HepG2 (cell line): Measurements from ENCODE around the gene CD151. TPM values are rescaled to one million over a fixed set of nuclear protein-coding genes. Genes with fewer than 3 reads are reported as not detected.

Experiments
- CAMTA2 ChIP-seq: sonication (generic); formaldehyde crosslinking; IDR thresholded peaks from 2 replicates; pipeline ENCODE4 v1.4.0; 2020; ENCODE audit warnings: mild to moderate bottlenecking, missing genetic modification reagents, borderline replicate concordance
- ELF4 ChIP-seq: sonication (generic); formaldehyde crosslinking; IDR thresholded peaks from 2 replicates; pipeline ENCODE4 v1.5.0; 2020; ENCODE audit warnings: missing genetic modification reagents, mild to moderate bottlenecking, moderate library complexity, borderline replicate concordance
- KDM3A ChIP-seq: IDR thresholded peaks from 2 replicates; pipeline ENCODE4 v1.6.1; 2018; ENCODE audit warnings: low read depth, missing compliant biosample characterization
- POLR2G ChIP-seq: fragments of 200-400 bp; formaldehyde crosslinking; IDR thresholded peaks from 2 replicates; pipeline ENCODE4 v1.6.1; 2018; ENCODE audit warnings: mild to moderate bottlenecking, low read depth, low read length, moderate library complexity
- SNAI1 ChIP-seq: sonication (generic); formaldehyde crosslinking; IDR thresholded peaks from 2 replicates; pipeline ENCODE4 v1.5.0; 2020; ENCODE audit warnings: mild to moderate bottlenecking, missing genetic modification reagents, borderline replicate concordance
- ZNF30 ChIP-seq: sonication (generic); formaldehyde crosslinking; IDR thresholded peaks from 2 replicates; pipeline ENCODE4 v1.5.0; 2020; ENCODE audit warnings: mild to moderate bottlenecking, missing genetic modification reagents
- ZNF670 ChIP-seq: sonication (generic); formaldehyde crosslinking; IDR thresholded peaks from 2 replicates; pipeline ENCODE4 v1.8.0; 2022; ENCODE audit warnings: mild to moderate bottlenecking, missing genetic modification reagents, borderline replicate concordance
- ZNF674 ChIP-seq: sonication (generic); formaldehyde crosslinking; IDR thresholded peaks from 2 replicates; pipeline ENCODE4 v1.5.0; 2020; ENCODE audit warnings: low read depth, mild to moderate bottlenecking, missing genetic modification reagents
- ZSCAN31 ChIP-seq: sonication (generic); formaldehyde crosslinking; IDR thresholded peaks from 2 replicates; pipeline ENCODE4 v1.5.0; 2020; ENCODE audit warnings: low read depth, mild to moderate bottlenecking, missing genetic modification reagents
- polyA plus RNA-seq, 8 experiments: library from polyadenylated mRNA; depleted of rRNA in 3 of 8; stranded (reverse) in 7 of 8; unstranded in 1 of 8; fragments of >200 nt; fragmentation: Illumina TruSeq in 4 of 8; extraction: Trizol in 4 of 8; gene quantifications; 2 replicates each; pipeline versions ENCODE4 v1.2.1 to v1.2.3, GENCODE V29; 2011 to 2016; ENCODE audit warnings: low read depth in 4 of 8, missing spikeins in 1 of 8, mixed read lengths in 1 of 8; ENCODE audit not compliant: insufficient read depth in 1 of 8
- total RNA-seq, 5 experiments: library from RNA; depleted of rRNA; stranded (reverse); fragments of >200 nt; fragmentation: Illumina TruSeq; extraction: Trizol; gene quantifications; 2 replicates each; pipeline ENCODE4 v1.2.3, GENCODE V29; 2016; ENCODE audit warnings: low read depth in 1 of 5
- TF ChIP-seq, protein P1 (sequence below): sonication (generic); formaldehyde crosslinking; IDR thresholded peaks from 2 replicates; pipeline ENCODE4 v1.8.0; 2022; ENCODE audit warnings: missing genetic modification reagents, mild to moderate bottlenecking, inconsistent platforms, borderline replicate concordance
- TF ChIP-seq, protein P2 (sequence below), 2 experiments: sonication (generic) in 1 of 2; formaldehyde crosslinking in 1 of 2; IDR thresholded peaks; 2 replicates each; pipeline versions ENCODE4 v1.6.1 to v1.9.0; 2014 to 2022; ENCODE audit warnings: antibody characterized with exemption in 1 of 2, borderline replicate concordance in 1 of 2, inconsistent platforms in 1 of 2, low read depth in 1 of 2, missing genetic modification reagents in 1 of 2
- TF ChIP-seq, protein P3 (sequence below): IDR thresholded peaks from 2 replicates; pipeline ENCODE4 v1.6.1; 2018; ENCODE audit warnings: missing genetic modification reagents
- TF ChIP-seq, protein P4 (sequence below): sonication (generic); formaldehyde crosslinking; IDR thresholded peaks from 2 replicates; pipeline ENCODE4 v1.5.0; 2020; ENCODE audit warnings: mild to moderate bottlenecking, missing genetic modification reagents, borderline replicate concordance
- TF ChIP-seq, protein P5 (sequence below): sonication (generic); formaldehyde crosslinking; IDR thresholded peaks from 2 replicates; pipeline ENCODE4 v1.4.0; 2020; ENCODE audit warnings: missing genetic modification reagents

CD151 gene
- total and polyA plus RNA-seq, 2 of the 13 experiments (the other 11 are each of a cell fraction or from before 2014, with no cell fraction given) = 125 to 197 TPM

DNA sequence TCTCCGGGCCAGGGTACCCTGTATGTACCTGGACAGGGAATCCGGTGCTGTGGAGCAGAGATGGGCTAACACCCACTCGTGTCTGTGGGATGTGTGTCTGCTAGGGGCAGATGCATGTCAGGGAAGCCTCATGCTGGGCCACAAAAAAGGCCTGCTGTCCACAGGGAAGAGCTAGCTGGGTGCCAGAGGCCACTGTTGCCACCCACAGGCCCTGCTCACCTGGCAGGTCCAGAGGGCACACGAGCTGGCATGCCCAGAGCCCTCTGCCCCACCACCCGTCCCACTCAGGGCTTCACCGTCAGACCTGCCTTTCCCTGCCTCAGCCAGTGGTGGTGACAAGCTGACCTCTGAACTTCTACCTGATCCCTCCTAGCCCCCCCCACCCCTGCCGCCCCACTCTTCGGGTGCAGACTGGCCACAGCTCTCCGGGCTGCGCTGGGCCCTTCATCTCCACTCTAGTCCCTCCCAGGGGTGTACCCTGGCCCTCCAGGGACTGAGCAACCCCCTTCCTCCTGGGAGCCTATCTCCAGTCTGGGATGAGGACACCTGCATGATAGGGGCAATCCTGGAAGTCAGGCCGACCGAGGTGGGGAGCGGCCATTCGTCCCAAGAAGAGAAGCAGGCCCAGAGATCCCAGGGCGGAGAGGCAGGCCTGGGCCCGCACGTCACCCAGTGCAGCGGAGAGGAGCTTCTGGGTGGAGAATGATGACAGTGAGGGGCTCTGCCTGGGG lies 36.0 kb upstream of the CD151 start (continued):
- TF ChIP-seq, protein P1, sequence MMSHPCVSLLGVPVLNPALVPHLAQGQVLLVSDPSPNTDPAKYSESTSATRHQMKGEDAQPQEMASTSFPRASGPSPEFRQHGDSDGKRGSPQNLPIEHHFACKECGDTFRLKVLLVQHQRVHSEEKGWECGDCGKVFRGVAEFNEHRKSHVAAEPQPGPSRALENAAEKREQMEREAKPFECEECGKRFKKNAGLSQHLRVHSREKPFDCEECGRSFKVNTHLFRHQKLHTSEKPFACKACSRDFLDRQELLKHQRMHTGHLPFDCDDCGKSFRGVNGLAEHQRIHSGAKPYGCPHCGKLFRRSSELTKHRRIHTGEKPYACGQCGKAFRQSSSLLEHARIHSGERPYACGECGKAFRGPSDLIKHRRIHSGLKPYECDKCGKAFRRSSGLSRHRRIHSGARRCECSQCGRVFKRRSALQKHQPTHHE (CRISPR knock-in tag) = peak; percentile 16; the same call in 1 of the 2 replicates
- TF ChIP-seq ZSCAN31 (CRISPR knock-in tag) (peak; percentile 21; the same call in 1 of the 2 replicates), POLR2G (peak; percentile 19; the same call in 1 of the 2 replicates), SNAI1 (CRISPR knock-in tag) (0 out of 2 replicates have a peak, but pooled peaks have one; percentile 67), ZNF670 (CRISPR knock-in tag) (no peak), ELF4 (CRISPR knock-in tag) (no peak), ZNF674 (CRISPR knock-in tag) (no peak), CAMTA2 (CRISPR knock-in tag) (0 out of 2 replicates have a peak, but pooled peaks have one; percentile 24), ZNF30 (CRISPR knock-in tag) (no peak), KDM3A (0 out of 2 replicates have a peak, but pooled peaks have one; percentile 1)
- TF ChIP-seq, protein P2, sequence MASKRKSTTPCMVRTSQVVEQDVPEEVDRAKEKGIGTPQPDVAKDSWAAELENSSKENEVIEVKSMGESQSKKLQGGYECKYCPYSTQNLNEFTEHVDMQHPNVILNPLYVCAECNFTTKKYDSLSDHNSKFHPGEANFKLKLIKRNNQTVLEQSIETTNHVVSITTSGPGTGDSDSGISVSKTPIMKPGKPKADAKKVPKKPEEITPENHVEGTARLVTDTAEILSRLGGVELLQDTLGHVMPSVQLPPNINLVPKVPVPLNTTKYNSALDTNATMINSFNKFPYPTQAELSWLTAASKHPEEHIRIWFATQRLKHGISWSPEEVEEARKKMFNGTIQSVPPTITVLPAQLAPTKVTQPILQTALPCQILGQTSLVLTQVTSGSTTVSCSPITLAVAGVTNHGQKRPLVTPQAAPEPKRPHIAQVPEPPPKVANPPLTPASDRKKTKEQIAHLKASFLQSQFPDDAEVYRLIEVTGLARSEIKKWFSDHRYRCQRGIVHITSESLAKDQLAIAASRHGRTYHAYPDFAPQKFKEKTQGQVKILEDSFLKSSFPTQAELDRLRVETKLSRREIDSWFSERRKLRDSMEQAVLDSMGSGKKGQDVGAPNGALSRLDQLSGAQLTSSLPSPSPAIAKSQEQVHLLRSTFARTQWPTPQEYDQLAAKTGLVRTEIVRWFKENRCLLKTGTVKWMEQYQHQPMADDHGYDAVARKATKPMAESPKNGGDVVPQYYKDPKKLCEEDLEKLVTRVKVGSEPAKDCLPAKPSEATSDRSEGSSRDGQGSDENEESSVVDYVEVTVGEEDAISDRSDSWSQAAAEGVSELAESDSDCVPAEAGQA (IDR thresholded peaks at IDR 0.05; ENCODE audit: low read depth) = no peak
- TF ChIP-seq, protein P2 (CRISPR knock-in tag; IDR thresholded peaks at IDR 0.05; ENCODE audit: borderline replicate concordance) = no peak
- TF ChIP-seq, protein P3, sequence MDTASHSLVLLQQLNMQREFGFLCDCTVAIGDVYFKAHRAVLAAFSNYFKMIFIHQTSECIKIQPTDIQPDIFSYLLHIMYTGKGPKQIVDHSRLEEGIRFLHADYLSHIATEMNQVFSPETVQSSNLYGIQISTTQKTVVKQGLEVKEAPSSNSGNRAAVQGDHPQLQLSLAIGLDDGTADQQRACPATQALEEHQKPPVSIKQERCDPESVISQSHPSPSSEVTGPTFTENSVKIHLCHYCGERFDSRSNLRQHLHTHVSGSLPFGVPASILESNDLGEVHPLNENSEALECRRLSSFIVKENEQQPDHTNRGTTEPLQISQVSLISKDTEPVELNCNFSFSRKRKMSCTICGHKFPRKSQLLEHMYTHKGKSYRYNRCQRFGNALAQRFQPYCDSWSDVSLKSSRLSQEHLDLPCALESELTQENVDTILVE (CRISPR knock-in tag) = no peak
- TF ChIP-seq, protein P4, sequence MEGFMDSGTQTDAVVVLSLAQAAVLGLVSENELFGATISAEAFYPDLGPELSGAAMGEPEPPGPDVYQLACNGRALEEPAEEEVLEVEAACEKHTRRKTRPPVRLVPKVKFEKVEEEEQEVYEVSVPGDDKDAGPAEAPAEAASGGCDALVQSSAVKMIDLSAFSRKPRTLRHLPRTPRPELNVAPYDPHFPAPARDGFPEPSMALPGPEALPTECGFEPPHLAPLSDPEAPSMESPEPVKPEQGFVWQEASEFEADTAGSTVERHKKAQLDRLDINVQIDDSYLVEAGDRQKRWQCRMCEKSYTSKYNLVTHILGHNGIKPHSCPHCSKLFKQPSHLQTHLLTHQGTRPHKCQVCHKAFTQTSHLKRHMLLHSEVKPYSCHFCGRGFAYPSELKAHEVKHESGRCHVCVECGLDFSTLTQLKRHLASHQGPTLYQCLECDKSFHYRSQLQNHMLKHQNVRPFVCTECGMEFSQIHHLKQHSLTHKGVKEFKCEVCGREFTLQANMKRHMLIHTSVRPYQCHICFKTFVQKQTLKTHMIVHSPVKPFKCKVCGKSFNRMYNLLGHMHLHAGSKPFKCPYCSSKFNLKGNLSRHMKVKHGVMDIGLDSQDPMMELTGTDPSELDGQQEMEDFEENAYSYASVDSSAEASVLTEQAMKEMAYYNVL (CRISPR knock-in tag) = peak; percentile 77
- TF ChIP-seq, protein P5, sequence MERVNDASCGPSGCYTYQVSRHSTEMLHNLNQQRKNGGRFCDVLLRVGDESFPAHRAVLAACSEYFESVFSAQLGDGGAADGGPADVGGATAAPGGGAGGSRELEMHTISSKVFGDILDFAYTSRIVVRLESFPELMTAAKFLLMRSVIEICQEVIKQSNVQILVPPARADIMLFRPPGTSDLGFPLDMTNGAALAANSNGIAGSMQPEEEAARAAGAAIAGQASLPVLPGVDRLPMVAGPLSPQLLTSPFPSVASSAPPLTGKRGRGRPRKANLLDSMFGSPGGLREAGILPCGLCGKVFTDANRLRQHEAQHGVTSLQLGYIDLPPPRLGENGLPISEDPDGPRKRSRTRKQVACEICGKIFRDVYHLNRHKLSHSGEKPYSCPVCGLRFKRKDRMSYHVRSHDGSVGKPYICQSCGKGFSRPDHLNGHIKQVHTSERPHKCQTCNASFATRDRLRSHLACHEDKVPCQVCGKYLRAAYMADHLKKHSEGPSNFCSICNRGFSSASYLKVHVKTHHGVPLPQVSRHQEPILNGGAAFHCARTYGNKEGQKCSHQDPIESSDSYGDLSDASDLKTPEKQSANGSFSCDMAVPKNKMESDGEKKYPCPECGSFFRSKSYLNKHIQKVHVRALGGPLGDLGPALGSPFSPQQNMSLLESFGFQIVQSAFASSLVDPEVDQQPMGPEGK (CRISPR knock-in tag) = peak; percentile 9; the same call in 1 of the 2 replicates
